ENCODE results near the gene OPHN1. TPM values are rescaled to one million over a fixed set of nuclear protein-coding genes. Genes with fewer than 3 reads are reported as not detected.

OPHN1 gene
- polyA plus RNA-seq, 1 donor from 2014 or later, result 7.6 TPM

DNA sequence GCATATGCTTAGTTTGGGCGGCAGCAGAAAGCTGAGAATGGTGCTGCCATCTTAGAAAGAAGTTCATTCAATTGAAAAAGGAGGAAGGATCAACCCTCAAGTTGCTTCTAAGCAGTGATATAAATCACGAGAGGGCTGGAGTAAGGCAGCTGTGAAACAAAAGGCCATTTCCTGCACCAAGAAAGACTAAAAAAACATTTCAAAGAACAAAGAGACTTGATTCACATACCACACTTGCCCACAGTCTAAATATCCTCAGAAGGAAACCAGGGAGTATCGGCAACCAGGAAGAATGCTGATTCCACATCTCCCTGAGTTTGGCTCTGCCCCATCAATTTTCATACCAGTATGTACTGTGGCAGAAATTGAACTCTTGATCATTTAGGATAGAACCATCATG is 240.1 kb downstream of the OPHN1 start:
- Histone ChIP-seq H3K9me3 (ENCODE audit: low read length) (no peaks in the 10 kb centered on the region), H3K4me3 (ENCODE audit: low read length) (no peak overlapping the region), H2AFZ (ENCODE audit: low read depth, low read length) (no peak overlapping the region), H3K27ac (ENCODE audit: low read length) (no peak overlapping the region), H3K9ac (ENCODE audit: low read length) (no peak overlapping the region), H3K4me2 (ENCODE audit: low read length) (no peak overlapping the region), H3K79me2 (replicated peaks; ENCODE audit: insufficient read depth, low read length) (no peaks in the 10 kb centered on the region), H3K36me3 (ENCODE audit: insufficient read depth, low read length) (no peaks in the 10 kb centered on the region), H3K9me2 (ENCODE audit: insufficient read depth, low read length) (no peaks in the 10 kb centered on the region), H3K27me3 (ENCODE audit: insufficient read depth, low read depth, low read length) (no peaks in the 10 kb centered on the region), H4K20me1 (ENCODE audit: insufficient read depth) (no peaks in the 10 kb centered on the region), H3F3A (ENCODE audit: insufficient read depth, low read length, poor library complexity, severe bottlenecking) (no peaks in the 10 kb centered on the region)
- TF ChIP-seq, protein P1, sequence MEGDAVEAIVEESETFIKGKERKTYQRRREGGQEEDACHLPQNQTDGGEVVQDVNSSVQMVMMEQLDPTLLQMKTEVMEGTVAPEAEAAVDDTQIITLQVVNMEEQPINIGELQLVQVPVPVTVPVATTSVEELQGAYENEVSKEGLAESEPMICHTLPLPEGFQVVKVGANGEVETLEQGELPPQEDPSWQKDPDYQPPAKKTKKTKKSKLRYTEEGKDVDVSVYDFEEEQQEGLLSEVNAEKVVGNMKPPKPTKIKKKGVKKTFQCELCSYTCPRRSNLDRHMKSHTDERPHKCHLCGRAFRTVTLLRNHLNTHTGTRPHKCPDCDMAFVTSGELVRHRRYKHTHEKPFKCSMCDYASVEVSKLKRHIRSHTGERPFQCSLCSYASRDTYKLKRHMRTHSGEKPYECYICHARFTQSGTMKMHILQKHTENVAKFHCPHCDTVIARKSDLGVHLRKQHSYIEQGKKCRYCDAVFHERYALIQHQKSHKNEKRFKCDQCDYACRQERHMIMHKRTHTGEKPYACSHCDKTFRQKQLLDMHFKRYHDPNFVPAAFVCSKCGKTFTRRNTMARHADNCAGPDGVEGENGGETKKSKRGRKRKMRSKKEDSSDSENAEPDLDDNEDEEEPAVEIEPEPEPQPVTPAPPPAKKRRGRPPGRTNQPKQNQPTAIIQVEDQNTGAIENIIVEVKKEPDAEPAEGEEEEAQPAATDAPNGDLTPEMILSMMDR (IDR thresholded peaks at IDR 0.05; ENCODE audit: poor library complexity, severe bottlenecking), result no peak
- TF ChIP-seq EP300 (conservative IDR thresholded peaks at IDR 0.05; ENCODE audit: poor library complexity, severe bottlenecking) (no peak), EZH2 (IDR thresholded peaks at IDR 0.05; ENCODE audit: borderline replicate concordance, insufficient read depth, low read length, poor library complexity, severe bottlenecking) (no peak), POLR2AphosphoS5 (IDR thresholded peaks at IDR 0.05) (no peak), RAD21 (conservative IDR thresholded peaks at IDR 0.05) (no peak), TAF1 (IDR thresholded peaks at IDR 0.05; ENCODE audit: low read depth) (no peak), MXI1 (conservative IDR thresholded peaks at IDR 0.05; ENCODE audit: poor library complexity, severe bottlenecking) (no peak), SMC3 (conservative IDR thresholded peaks at IDR 0.05; ENCODE audit: poor library complexity) (no peak)
- TF ChIP-seq, protein P2, sequence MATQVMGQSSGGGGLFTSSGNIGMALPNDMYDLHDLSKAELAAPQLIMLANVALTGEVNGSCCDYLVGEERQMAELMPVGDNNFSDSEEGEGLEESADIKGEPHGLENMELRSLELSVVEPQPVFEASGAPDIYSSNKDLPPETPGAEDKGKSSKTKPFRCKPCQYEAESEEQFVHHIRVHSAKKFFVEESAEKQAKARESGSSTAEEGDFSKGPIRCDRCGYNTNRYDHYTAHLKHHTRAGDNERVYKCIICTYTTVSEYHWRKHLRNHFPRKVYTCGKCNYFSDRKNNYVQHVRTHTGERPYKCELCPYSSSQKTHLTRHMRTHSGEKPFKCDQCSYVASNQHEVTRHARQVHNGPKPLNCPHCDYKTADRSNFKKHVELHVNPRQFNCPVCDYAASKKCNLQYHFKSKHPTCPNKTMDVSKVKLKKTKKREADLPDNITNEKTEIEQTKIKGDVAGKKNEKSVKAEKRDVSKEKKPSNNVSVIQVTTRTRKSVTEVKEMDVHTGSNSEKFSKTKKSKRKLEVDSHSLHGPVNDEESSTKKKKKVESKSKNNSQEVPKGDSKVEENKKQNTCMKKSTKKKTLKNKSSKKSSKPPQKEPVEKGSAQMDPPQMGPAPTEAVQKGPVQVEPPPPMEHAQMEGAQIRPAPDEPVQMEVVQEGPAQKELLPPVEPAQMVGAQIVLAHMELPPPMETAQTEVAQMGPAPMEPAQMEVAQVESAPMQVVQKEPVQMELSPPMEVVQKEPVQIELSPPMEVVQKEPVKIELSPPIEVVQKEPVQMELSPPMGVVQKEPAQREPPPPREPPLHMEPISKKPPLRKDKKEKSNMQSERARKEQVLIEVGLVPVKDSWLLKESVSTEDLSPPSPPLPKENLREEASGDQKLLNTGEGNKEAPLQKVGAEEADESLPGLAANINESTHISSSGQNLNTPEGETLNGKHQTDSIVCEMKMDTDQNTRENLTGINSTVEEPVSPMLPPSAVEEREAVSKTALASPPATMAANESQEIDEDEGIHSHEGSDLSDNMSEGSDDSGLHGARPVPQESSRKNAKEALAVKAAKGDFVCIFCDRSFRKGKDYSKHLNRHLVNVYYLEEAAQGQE (IDR thresholded peaks at IDR 0.05; ENCODE audit: borderline replicate concordance), result no peak

DNA sequence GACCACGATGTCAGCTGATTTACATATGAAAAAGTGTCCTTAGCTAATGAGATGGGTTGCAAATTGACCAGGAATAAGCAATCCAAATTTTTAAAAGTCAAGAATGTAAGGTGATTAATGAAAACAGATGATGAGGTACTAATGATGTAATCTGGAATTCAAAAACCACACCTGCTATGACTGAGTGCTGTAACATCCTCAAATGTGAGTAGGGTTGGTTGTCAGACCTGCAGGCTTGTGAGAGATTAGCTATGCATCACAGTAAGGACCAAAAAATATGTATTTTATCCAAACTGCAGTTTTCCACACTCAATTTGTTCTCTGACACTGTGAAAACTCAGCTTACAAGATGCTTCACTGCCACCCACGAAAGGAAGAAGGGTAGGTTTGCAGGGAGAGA is 242.5 kb downstream of the OPHN1 start:
- Histone ChIP-seq H3K9me2 (ENCODE audit: insufficient read depth, low read length) (no peaks in the 10 kb centered on the region), H3K9ac (ENCODE audit: low read length) (no peak overlapping the region), H3K79me2 (replicated peaks; ENCODE audit: insufficient read depth, low read length) (no peaks in the 10 kb centered on the region)

More for the DNA sequence above, 242.5 kb downstream of the OPHN1 start:
- Histone ChIP-seq H3K27ac (ENCODE audit: low read length) (no peak overlapping the region), H3K27me3 (ENCODE audit: insufficient read depth, low read depth, low read length) (no peaks in the 10 kb centered on the region), H3K36me3 (ENCODE audit: insufficient read depth, low read length) (no peaks in the 10 kb centered on the region), H4K20me1 (ENCODE audit: insufficient read depth) (no peaks in the 10 kb centered on the region), H3K4me3 (ENCODE audit: low read length) (no peak overlapping the region), H3F3A (ENCODE audit: insufficient read depth, low read length, poor library complexity, severe bottlenecking) (no peaks in the 10 kb centered on the region), H3K4me2 (ENCODE audit: low read length) (no peak overlapping the region), H2AFZ (ENCODE audit: low read depth, low read length) (no peak overlapping the region), H3K9me3 (ENCODE audit: low read length) (no peaks in the 10 kb centered on the region)
- TF ChIP-seq SMC3 (conservative IDR thresholded peaks at IDR 0.05; ENCODE audit: poor library complexity), result no peak
- TF ChIP-seq MXI1 (conservative IDR thresholded peaks at IDR 0.05; ENCODE audit: poor library complexity, severe bottlenecking), result no peak
- no peak for TF ChIP-seq EP300 (conservative IDR thresholded peaks at IDR 0.05; ENCODE audit: poor library complexity, severe bottlenecking)
- TF ChIP-seq, protein P2 (IDR thresholded peaks at IDR 0.05; ENCODE audit: borderline replicate concordance), result no peak
- no peak for TF ChIP-seq EZH2 (IDR thresholded peaks at IDR 0.05; ENCODE audit: borderline replicate concordance, insufficient read depth, low read length, poor library complexity, severe bottlenecking)
- TF ChIP-seq TAF1 (IDR thresholded peaks at IDR 0.05; ENCODE audit: low read depth), result no peak
- TF ChIP-seq POLR2AphosphoS5 (IDR thresholded peaks at IDR 0.05), result no peak
- TF ChIP-seq RAD21 (conservative IDR thresholded peaks at IDR 0.05), result no peak
